Astrocyte (in vitro differentiated cells and primary cell): Measurements from ENCODE around the gene DPPA2. TPM values are rescaled to one million over a fixed set of nuclear protein-coding genes. Genes with fewer than 3 reads are reported as not detected.

ENCODE experiments used
- DNase-seq: peaks from one replicate; pipeline ENCODE4 v3.0.0-alpha.2; 2010; ENCODE audit warnings: low read depth
- FAIRE-seq: peaks from 2 replicates; lab custom pipeline; 2011; peaks lifted over from hg19 to GRCh38; lab: Jason Lieb, UNC
- H2AFZ ChIP-seq: 2 replicates; pipeline ENCODE4 v1.6.0; 2012; ENCODE audit warnings: low read depth, low read length, inconsistent platforms
- H3K27ac ChIP-seq: 2 replicates; pipeline ENCODE4 v1.5.1; 2011; ENCODE audit warnings: low read depth, low read length, inconsistent platforms
- H3K27me3 ChIP-seq: 2 replicates; pipeline ENCODE4 v1.6.0; 2011; ENCODE audit warnings: low read length, inconsistent platforms; ENCODE audit not compliant: insufficient read depth
- H3K36me3 ChIP-seq: 2 replicates; pipeline ENCODE4 v1.5.1; 2011; ENCODE audit warnings: low read length, inconsistent platforms; ENCODE audit not compliant: insufficient read depth
- H3K4me1 ChIP-seq: 2 replicates; pipeline ENCODE4 v1.5.1; 2011; ENCODE audit warnings: low read length, inconsistent platforms; ENCODE audit not compliant: insufficient read depth
- H3K4me2 ChIP-seq: 2 replicates; pipeline ENCODE4 v1.6.0; 2012; ENCODE audit warnings: low read length, inconsistent platforms
- H3K4me3 ChIP-seq: 2 replicates; pipeline ENCODE4 v1.5.1; 2011; ENCODE audit warnings: low read depth, mild to moderate bottlenecking, low read length, inconsistent platforms; ENCODE audit not compliant: insufficient read depth
- H3K79me2 ChIP-seq: 2 replicates; pipeline ENCODE4 v1.6.0; 2012; ENCODE audit warnings: mild to moderate bottlenecking, low read length, inconsistent platforms; ENCODE audit not compliant: insufficient read depth
- H3K9ac ChIP-seq: 2 replicates; pipeline ENCODE4 v1.6.0; 2012; ENCODE audit warnings: mild to moderate bottlenecking, low read length, inconsistent platforms
- H3K9me3 ChIP-seq: 2 replicates; pipeline ENCODE4 v1.5.1; 2012; ENCODE audit warnings: low read depth, mild to moderate bottlenecking, low read length, inconsistent platforms; ENCODE audit not compliant: insufficient read depth
- H4K20me1 ChIP-seq: 2 replicates; pipeline ENCODE4 v1.6.0; 2012; ENCODE audit warnings: low read length, inconsistent platforms; ENCODE audit not compliant: insufficient read depth
- H3K27ac Mint-ChIP-seq: one replicate; pipeline ENCODE4 v1.8.0; 2021; ENCODE audit warnings: mild to moderate bottlenecking, mixed read lengths; ENCODE audit not compliant: unreplicated experiment
- H3K27me3 Mint-ChIP-seq: one replicate; pipeline ENCODE4 v1.8.0; 2021; ENCODE audit warnings: low read depth, mixed read lengths; ENCODE audit not compliant: unreplicated experiment
- H3K36me3 Mint-ChIP-seq: one replicate; pipeline ENCODE4 v1.8.0; 2021; ENCODE audit warnings: low read depth, mixed read lengths; ENCODE audit not compliant: unreplicated experiment
- H3K4me1 Mint-ChIP-seq: one replicate; pipeline ENCODE4 v1.8.0; 2021; ENCODE audit warnings: low read depth, mixed read lengths; ENCODE audit not compliant: unreplicated experiment
- H3K4me3 Mint-ChIP-seq: one replicate; pipeline ENCODE4 v1.8.0; 2021; ENCODE audit warnings: mild to moderate bottlenecking, moderate library complexity, mixed read lengths; ENCODE audit not compliant: unreplicated experiment
- H3K9me3 Mint-ChIP-seq: one replicate; pipeline ENCODE4 v1.8.0; 2021; ENCODE audit warnings: mild to moderate bottlenecking, mixed read lengths; ENCODE audit not compliant: unreplicated experiment
- CTCF ChIP-seq: IDR thresholded peaks from 2 replicates; pipeline ENCODE4 v1.5.1; 2011; ENCODE audit warnings: low read depth, mild to moderate bottlenecking, inconsistent platforms, low read length, moderate library complexity; ENCODE audit not compliant: insufficient read depth
- EZH2 ChIP-seq: IDR thresholded peaks from 2 replicates; pipeline ENCODE4 v1.6.1; 2012; ENCODE audit warnings: mild to moderate bottlenecking, low read length, inconsistent platforms; ENCODE audit not compliant: insufficient read depth
- total RNA-seq: library from RNA; stranded (reverse); gene quantifications from 2 replicates; pipeline ENCODE4 v1.2.1, GENCODE V29; 2021

Gene DPPA2
- total RNA-seq, 1 donor from 2014 or later = 0.89 TPM

DNA sequence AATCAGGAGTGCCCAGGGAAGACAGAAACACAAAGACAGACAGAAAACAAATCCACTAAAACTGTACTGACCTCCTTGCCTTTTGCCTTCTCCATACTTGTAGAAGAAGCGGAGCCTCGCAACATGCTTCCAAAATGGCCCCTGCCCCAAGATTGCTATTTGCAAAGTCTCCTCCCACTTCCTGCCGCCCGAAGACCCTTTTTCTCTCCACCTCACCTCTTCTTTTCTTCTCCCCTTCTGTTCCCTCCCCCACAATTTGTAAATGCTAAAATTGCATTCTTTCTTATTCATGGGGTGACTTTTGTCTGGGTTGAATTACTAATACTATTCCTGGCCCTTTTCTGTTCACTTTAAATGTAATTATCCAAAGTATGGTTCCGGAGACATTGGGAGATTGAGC is 21.1 kb upstream of the DPPA2 start, which contains the start of gene DPPA4:
Gene DPPA4, minus strand, starts transcription at position 154 of the 400 bp plus-strand sequence. Its CDS starts 29 bp downstream, at position 125.
- Mint-ChIP-seq H3K36me3 (peaks cover 5% of the 10 kb centered on the region), H3K27ac (peak within 1 kb of the TSS; percentile 100), H3K9me3 (peaks cover 3% of the 10 kb centered on the region), H3K4me1 (peaks cover 15% of the 10 kb centered on the region), H3K4me3 (peak within 1 kb of the TSS; percentile 92), H3K27me3 (no peaks in the 10 kb centered on the region)
- H3K9me3 ChIP-seq = no peaks in the 10 kb centered on the region
- peak within 1 kb of the TSS; percentile 67 for H3K4me3 ChIP-seq
- peak within 1 kb of the TSS; percentile 84 for H3K9ac ChIP-seq
- no peaks in the 10 kb centered on the region for H3K4me1 ChIP-seq
- TF ChIP-seq EZH2 (no peak), CTCF (no peak)
- H3K27ac ChIP-seq = peak within 1 kb of the TSS; percentile 45
- no peaks in the 10 kb centered on the region for H3K79me2 ChIP-seq
- FAIRE-seq (no peak), DNase-seq (no peak)
- H3K27me3 ChIP-seq = no peaks in the 10 kb centered on the region
- H3K36me3 ChIP-seq = no peaks in the 10 kb centered on the region
- H4K20me1 ChIP-seq = no peaks in the 10 kb centered on the region
- peak within 1 kb of the TSS; percentile 86 for H2AFZ ChIP-seq
- H3K4me2 ChIP-seq = peak within 1 kb of the TSS; percentile 99

DNA sequence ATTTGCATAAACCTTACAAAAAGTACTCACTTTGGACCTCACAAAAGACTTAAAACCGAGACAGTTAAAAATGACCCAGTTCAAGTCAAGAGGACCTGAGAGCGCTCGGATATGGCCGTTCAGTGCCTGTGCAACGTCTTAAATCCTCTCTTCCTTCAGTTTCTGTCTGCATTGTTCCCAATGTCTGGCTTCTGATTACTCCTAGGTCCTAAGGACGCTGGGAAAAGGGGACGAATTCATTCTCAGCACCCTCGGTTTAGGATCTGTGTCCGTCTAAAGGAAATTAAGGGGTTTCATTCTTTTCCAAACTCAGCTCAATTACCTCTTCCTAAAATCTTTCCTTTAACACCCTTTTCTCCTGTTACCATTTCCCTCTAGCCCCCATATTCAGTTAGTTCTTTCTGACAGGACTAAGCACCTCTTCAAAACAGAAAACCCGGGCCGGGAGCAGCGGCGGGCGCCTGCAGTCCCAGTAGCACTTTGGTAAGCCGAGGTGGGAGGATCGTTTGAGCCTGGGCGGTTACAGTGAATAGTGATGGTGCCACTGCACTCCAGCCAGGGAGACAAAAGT is 20.1 kb upstream of the DPPA2 start:
- Histone ChIP-seq H3K4me1 (no peaks in the 10 kb centered on the region), H3K27me3 (no peaks in the 10 kb centered on the region), H3K9me3 (no peaks in the 10 kb centered on the region), H3K9ac (peak overlapping the region; percentile 84), H3K4me2 (peak overlapping the region; percentile 99), H3K79me2 (no peaks in the 10 kb centered on the region), H4K20me1 (no peaks in the 10 kb centered on the region), H3K27ac (peak overlapping the region; percentile 45), H3K36me3 (no peaks in the 10 kb centered on the region), H3K4me3 (peak overlapping the region; percentile 67), H2AFZ (peak overlapping the region; percentile 86)
- H3K27me3 Mint-ChIP-seq = no peaks in the 10 kb centered on the region
- FAIRE-seq (no peak), DNase-seq (peak; percentile 49)
- peaks cover 3% of the 10 kb centered on the region for H3K9me3 Mint-ChIP-seq
- peaks cover 7% of the 10 kb centered on the region for H3K36me3 Mint-ChIP-seq
- TF ChIP-seq EZH2 (no peak), CTCF (no peak)
- H3K4me1 Mint-ChIP-seq = peaks cover 15% of the 10 kb centered on the region
- peak overlapping the region; percentile 92 for H3K4me3 Mint-ChIP-seq
- H3K27ac Mint-ChIP-seq = peak overlapping the region; percentile 100

DNA sequence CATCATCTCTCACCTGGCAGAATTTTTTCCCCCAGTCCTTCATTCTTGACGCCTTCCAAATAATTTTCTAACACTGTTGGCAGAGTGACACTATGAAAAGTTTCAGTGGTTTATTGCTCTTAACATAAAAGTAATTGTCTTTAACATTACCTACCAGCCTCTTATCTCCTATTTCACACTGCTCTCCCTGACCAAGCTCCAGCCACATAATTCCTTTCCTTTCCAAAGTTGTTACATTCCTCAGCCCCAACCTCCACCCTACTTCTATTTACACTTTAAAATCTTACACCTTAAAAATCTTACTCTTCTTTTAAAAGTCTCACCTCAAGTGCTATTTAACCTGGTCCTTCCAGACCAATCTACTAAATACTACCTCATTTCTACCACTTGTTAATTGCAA is 18.3 kb upstream of the DPPA2 start:
- Histone ChIP-seq H3K4me1 (no peaks in the 10 kb centered on the region), H4K20me1 (no peaks in the 10 kb centered on the region), H3K27ac (no peak overlapping the region), H3K27me3 (no peaks in the 10 kb centered on the region), H2AFZ (no peak overlapping the region), H3K9ac (no peak overlapping the region), H3K36me3 (no peaks in the 10 kb centered on the region), H3K9me3 (no peaks in the 10 kb centered on the region), H3K4me2 (no peak overlapping the region), H3K4me3 (no peak overlapping the region), H3K79me2 (no peaks in the 10 kb centered on the region)
- Mint-ChIP-seq H3K36me3 (peaks cover 7% of the 10 kb centered on the region), H3K27me3 (no peaks in the 10 kb centered on the region), H3K27ac (no peak overlapping the region), H3K4me1 (peaks cover 15% of the 10 kb centered on the region), H3K4me3 (peak overlapping the region; percentile 92), H3K9me3 (peaks cover 3% of the 10 kb centered on the region)
- TF ChIP-seq CTCF = no peak
- no peak for TF ChIP-seq EZH2
- DNase-seq = no peak
- no peak for FAIRE-seq
